NCI-H2107 treated with DMSO at 0.1 percent for 48 hours (cell line): ENCODE measurements around the gene MASP1.
"Not testable (repeated sequence)": the region's sequence is repeated elsewhere in the genome, so short reads cannot be mapped to it uniquely, and the experiment has no call there.

ENCODE experiments used
- DNase-seq: peaks from one replicate; lab custom pipeline; 2025; ENCODE audit not compliant: unreplicated experiment; lab: John Stamatoyannopoulos, UW

The MASP1 gene

DNA sequence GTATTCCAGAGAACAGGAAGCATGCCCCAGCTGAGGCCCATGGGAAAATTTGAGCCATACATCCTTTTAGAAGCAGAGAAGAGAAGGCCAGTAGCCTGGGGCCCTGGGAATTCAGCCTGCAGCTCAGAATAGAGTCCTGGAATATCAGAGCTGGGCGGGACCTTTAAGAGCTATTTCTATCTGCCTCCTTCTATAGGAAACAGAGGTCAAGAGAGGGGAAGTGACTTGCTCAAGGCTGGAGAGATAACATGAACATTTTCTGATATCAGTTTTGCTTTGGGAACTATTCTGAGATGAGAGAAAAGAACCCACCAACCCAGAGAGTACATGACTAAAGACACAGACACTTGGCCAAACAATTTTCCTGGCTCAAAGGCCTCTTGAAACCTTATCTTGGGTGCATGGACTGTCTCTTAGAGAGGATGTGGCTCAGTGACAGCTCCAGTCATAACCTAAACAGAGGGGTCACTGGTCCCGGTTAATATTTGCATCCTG, 26.0 kb downstream of the MASP1 start:
- DNase-seq, result no peak

DNA sequence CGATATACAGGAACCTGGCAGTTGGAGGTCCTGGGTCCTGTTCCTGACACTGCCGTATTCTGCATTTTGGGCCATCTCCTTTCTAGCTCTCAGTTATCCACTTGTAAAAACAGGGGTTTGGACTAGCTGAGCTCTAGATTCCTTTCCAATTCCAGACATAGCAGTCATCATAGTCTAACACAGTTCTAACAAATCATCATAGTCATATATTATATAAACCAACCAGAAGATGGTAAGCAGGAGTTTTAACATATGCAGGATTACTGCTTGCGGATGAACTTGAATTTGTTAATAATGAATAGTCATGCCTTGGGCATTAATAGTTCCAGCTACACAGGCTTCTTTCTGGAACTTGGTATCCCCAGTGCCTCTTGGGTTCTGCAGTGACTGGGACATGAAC, 26.6 kb downstream of the MASP1 start:
- no peak for DNase-seq

DNA sequence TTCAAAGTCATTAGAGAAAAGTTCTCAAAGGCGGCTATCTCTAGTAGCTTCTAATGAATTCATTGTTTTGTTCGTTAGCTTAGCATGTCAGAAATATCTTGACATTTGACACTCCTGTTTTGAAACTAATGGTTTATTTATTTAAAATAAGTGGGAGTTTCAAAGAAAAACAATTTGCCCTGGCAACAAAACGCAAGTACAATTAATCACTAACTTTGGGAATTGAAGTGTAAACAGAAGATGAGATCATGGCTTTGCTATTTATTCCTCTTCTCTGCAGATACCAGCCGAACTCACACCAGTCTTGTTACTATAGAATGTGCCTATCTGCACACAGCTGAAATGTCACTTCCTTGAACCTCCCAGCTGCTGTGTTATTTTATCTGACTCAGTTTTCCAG, 27.5 kb downstream of the MASP1 start:
- DNase-seq, result no peak

DNA sequence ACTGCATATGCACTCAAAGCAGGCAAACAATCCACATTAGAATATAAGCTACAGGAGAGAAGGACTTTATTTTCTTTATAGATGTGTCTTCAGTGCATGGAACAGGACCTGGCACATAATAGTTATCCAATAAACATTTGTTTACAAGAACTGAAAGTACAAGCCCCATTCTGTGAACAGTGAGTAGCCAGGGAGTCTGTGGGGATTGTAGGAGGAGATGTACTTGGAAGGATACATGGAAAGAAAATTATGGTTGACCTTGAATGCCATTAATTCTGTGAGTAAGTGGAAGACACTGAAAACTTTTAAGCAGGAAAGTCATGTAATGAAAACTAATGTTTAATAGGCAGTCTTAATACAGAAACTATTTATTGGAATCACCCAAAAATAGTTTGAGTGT, 28.3 kb downstream of the MASP1 start:
- no peak for DNase-seq

DNA sequence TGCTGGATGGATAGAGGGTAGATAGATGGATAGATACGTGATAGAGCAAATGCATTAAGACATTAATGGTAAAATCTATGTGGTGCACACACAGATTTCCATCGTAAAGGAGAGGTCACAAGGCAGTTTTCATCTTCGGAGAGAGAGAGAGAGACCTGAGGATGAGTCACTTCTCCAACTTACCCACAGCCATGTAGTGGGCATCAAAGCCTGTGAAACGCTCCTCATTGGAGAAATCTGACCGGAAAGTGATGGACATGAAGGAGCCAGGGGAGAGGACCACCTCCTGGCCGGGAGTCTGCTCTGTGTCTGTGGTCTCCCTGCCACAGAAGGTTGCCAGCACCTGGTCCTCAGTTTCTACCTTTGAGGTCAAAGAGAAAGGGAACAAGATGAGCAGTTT, 29.2 kb downstream of the MASP1 start:
- no peak for DNase-seq

DNA sequence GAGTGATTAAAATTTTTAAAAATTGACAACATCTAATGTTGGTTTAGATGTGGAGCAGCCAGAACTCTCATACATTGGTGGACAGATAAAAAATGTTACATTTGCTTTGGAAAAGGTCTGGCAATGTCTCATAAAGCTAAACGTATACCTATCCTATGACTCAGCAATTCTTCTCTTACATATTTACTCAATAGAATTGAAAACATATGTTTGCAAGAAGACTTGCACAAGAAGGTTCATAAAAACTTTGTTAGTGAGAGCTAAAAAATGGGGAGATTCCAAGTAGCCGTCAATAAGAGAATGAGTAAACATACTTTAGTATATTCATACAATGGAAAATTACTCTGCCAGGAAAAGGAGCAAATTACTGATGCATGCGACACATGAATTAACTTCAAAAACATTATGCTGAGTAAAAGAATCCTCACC, 30.0 kb downstream of the MASP1 start:
- no peak for DNase-seq

DNA sequence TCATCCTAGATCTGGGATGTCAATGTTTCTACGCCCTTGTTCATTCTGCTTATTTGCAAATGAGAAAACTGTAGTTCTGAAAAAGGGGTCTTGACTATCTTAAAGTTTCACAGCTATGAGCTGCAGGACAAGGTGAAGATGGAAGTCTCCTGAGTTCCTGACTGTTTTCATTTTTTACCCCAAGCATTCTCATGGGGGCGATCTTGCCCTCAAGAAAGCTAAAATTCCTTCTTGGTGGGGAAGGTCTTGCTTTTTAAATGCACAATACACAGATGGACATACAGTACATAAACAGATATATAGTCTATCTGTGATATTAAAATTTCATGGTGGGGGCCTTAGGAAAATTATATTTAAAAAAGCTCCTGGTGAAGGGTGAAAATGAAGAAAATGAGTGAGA, 32.4 kb downstream of the MASP1 start:
- DNase-seq, result no peak

DNA sequence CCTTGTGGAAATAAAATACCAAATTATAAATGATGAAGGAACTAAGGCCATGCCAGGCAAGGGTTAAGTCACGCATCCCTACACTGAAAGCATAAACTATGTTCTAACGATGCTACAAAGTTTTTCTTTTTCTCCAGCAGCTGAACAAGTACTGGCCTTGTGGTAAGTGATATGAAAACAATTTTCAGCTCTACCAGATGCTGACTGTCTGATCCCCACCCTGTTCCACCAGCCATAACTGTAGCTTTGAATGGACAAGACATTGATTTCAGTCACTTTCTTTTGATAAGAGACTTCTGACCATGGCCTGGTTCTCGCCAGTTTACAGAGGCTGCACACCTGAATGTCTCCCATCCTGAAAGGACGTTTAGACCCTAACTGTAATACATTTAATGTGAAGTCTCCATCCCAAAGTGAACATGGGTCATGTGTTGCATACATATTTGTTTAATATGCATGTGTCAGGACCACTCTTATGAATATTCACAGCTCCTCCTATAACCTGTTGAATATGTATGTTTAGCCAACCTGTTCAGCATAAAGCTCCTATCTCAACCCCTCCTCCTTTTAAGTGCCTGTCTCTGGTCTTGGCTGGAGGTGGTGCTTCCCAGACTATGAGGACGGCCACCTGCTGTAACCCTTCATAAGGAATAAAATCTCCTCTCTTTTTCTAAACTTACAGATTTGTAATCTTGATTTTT, 33.4 kb downstream of the MASP1 start:
- no peak for DNase-seq

DNA sequence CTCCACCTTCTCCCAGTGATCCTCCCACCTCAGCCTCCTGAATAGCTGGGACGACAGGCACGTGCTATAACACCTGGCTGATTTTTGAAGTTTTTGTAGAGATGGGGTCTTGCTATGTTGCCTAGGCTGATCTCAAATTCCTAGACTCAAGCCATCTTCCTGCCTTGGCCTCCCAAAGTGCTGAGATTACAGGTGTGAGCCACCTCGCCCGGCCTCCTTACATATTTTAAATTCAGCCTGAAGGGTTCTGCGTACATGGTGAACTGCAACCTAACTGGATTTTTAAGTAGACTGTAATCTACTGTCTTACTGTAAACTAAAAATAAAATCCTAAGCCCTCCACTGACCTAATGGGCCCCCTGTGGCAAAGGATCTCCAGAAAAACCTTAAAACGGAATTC, 34.1 kb downstream of the MASP1 start:
- DNase-seq, result no peak

DNA sequence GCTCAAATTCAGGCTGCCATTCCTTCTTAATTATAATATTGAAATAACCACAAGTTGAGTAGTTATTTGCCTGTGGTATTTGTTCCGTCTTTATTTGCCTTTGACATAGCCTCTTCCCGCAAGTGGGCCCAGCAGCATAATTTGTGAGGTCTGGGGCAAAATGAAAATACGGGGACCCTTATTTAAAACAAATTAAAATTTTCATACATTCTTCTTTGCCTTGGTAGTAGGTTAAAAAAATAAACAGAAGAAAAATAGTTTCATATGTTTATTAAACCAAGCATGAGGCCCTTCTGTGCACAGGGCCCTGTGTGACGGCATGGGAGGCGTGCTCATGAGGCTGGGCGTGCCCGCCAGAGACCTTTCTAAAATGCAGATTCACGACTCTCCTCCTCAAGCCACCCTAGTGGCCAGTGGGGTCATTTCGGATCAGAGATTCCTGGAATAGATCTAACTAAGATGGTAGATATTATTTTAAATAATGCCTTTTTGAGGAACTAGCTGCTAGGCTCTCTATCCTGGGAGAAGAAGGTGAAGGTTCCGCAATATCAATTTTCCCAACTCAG, 35.4 kb downstream of the MASP1 start:
- no peak for DNase-seq

DNA sequence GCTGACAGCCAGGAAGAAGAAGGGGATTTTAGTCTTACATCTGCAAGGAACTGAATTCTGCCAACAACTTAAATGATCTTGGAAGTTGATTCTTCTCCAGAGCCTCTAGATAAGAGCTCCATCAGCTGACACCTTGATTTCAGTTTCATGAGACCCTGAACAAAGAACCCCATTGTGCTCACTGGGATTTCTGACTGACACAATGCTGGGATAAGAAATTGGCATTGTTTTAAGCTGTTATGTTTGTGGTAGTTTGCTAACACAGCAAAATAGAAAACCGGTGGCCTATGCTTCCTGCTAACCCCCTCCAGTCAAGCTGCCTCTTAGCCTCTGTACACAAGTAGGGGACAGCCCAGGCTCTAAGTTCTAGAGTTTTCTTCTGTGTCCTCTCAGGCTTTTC, 36.2 kb downstream of the MASP1 start:
- DNase-seq, result no peak

DNA sequence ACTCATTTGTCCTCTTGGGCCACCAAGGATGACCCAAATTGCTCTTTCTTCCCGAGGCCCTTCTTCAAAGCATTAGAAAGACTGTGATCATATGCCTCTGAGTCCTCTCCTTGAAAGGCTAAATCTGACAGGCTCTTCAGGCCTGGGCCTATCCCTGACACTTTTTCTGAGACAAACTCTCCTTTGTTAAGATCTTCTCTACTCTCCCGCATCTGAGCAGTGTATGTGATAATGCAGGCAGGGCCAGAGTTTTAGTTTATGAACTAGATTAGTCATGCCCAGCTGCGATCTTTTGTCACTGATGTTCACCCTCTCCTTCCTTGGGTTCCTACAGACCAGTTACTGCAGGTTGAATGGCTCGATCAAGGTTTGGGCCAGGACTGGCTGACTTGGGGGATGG, 39.2 kb downstream of the MASP1 start:
- no peak for DNase-seq

DNA sequence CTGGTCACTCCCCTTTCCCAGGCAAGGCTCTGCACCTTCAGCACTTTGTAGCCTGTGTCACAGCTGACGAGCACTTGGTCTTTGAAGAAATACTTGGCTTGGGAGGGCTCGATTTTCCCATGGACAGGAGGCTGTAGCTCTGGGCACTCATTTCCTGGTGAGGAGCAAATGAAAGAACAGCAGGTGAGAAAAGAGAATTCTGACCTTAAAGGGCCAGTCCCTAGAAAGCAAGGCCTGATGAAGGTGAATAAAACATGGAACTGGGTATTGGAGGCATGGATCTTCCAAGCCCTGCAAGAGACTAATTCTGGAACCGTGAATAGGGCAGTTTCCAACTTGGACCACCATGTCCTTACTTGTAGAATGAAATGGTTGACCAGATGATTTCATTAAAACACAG, 39.9 kb downstream of the MASP1 start:
- DNase-seq, result no peak

DNA sequence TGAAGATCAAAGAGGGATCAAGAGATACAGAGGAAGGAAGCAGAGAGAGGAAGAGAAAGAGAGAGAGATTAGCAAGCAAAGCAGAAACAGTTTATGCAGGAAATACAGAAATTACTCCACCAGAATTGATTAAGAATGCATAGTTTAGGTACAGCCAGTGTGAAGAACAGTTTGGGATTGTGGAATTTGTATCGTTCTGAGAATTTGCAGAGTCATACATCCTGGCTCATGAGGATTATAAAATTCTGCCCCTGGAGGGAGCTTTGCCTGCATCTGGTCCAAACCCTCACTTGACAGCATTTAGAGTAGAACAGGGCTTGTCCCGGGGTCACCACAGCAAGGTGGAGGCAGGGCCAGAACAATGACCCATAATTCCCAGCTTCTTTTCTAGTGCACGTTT, 44.1 kb downstream of the MASP1 start:
- DNase-seq, result no peak

DNA sequence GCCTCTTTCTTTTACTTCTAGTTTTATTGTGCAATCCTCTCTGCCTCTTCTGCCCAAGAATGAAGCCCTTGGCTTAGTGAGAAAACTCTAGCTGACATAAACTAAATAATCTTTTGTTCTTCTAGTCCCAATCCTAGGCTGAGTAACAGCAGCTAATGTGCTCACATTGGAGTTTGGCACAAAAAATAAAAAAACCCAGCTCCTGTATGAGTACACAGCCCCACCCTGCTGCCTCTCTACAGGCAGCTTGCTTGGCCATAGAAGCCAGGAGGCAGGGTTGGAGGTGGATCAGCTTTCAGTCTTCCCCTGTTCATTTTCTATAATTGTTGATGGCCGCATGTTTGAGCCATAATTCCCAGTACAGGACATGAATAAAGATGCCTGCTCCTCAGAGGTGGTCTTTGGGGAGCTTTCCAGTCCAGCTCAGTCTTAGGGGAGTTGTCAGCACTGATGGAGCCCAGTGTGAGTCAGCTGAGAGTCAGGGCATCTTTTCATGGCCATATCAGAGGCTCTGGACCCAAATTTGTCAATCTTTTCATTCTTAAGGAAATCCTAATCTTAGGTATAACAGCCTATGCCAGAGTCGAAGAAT, 47.5 kb downstream of the MASP1 start:
- DNase-seq, result no peak

DNA sequence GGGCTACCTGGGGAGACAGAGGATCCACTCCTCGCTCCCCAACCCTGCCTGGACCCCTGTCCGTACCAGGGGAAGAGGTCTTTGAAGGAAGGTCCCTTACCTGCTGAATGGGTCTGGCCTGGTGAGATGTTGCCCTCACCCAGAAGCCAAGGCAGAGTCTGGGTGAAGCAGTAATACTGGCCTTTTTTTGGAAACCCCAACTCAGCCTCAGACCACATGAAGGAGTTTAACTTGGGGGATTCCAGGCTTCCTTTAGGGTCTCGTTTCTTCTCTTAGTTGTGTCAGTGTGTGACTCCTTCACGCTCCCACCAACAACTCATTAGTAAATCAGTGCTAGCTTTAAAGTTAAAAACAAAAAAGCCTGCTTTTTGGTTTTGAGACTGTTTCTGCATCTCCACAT, 48.6 kb downstream of the MASP1 start:
- DNase-seq, result no peak

DNA sequence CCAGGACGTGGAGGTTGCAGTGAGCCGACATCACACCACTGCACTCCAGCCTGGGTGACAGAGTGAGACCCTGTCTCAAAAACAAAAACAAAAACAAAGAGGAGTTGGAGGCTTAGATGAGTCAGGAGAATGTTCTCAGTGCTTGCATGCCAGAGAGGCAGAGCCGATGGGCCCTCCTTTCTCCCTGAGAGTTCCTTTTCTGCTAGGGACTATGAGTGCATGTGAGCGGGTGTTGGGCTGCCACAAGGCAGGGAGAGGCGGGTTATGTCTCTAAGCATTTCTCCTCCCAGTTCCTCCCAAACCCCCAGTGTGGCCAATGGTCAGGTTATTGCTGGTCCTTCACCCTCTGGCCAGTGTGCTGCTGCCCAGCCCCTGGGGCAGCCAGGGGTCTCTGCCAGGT, 49.1 kb downstream of the MASP1 start:
- DNase-seq, result no peak

DNA sequence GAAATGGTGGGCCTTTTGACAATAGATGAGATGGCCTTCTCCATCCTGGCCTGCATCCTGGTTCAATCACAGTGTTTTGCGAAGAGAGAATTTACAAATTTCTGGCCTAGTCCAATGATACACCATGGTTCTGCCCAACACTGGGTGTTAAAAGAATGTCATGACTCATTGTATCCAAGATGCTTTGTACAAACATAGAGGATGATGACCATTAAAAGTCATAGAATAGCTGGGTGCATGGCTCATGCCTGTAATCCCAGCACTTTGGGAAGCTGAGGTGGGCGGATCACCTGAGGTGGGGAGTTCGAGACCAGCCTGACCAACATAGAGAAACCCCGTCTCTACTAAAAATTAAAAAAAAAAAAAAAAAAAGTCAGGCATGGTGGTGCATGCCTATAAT, 52.7 kb downstream of the MASP1 start:
- DNase-seq, result not testable (repeated sequence)

DNA sequence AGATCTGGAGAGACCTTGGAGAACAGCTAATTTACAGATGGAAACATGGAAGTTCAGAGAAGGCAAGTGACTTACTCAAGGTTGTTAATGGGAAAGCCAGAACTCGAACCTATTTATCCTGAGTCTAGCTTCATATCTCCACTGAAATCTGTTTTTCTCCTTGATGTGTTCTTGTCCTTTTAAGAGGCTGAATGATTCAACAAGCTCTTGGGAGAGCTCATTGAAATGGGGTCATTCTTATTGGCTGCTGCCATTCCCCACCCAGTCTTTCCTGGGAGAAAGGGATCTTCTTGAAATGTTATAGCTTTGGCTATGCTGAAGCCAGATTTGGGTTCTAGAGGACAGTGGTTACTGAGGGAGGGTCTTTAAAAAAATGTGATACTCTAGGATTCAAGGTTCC, 53.3 kb downstream of the MASP1 start:
- DNase-seq, result no peak

DNA sequence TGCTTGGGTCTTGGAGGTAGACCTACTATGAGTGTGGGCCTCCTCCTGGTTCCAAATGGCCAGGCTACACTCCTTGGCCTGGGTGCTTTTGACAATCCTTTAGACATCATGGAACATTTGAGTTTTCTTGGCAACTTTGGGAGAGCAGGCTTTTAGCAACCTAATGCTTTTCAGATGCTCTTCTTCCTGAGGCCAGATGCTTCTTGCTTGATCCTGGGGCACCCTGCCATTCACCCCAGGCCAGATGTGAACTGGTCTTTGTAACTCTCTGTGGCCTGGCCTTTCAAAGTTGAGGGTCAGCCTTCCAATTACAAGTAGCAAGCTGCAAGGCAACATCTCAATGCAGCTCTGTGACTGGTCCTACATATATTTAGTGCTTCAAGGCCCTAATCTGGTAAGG, 53.8 kb downstream of the MASP1 start:
- no peak for DNase-seq

DNA sequence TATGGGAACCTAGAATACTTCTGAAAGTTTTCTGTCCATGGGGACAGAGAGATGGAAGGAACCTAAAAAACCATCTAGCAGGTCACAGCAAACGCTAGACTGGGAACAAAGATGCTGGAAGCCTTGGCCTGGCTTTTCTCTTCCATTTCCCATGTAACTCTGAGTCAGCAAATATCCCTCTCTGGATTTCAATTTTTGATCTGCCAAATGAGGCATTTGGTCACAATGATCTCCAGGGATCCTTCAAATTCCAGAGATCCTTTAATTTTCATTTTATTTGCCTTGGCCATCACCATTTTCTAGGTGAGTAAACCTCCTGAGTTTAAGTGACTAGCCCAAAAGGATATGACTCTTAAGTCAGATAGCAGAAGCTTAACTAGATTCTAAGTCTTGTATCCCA, 54.6 kb downstream of the MASP1 start:
- DNase-seq, result no peak

DNA sequence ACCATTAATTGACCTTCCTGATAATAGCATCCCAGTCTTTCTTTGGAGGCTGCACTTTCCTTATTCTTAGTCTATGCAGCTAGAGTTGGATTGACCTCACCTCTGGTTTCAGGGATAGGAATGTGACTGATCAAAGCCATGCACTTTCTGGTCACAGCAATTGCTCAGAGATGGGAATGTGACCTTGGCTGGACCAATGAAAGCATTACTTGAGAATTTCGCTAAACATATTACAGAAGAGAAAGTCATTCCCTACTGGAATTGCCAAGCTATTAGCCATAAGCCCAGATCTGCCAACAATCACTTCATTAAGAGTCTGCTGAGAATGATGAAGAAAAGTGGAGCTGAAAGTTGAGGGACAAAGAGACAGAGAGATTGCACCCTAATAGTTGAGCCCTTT, 61.5 kb downstream of the MASP1 start:
- no peak for DNase-seq

DNA sequence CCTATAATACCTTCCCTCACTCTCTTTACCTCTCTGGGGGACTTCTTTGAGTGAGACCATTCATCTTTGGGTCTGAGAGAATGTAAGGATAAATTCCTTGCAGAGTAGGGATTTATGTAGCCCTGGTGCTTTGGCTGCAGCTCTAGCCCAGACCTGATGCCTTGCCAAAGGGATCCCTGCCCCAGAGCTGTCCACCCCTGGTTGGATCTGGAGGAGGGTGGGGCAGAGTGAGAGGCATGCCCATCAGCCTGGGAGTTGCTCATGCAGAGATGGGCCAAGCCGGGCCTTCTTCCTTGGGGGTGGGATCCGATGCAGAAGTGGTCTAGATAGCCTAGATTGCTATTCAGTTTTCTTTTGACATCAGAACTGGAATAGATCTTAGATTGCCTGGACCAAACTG, 62.8 kb downstream of the MASP1 start:
- DNase-seq, result no peak
